Nucleus accumbens (tissue), 56 donors: ENCODE data around the gene FYB1.
"Not testable (repeated sequence)": the region's sequence is repeated elsewhere in the genome, so short reads cannot be mapped to it uniquely, and the experiment has no call there.

Source experiments
- DNase-seq, 56 donors: peaks; one replicate each; lab custom pipeline; 2025; lab: John Stamatoyannopoulos, UW

Gene FYB1

GRCh38 chr5:39226558-39226957 is 7.2 kb upstream of the FYB1 start:
- DNase-seq, result no peak

GRCh38 chr5:39226100-39226451 is 6.7 kb upstream of the FYB1 start:
- DNase-seq, result no peak

DNA sequence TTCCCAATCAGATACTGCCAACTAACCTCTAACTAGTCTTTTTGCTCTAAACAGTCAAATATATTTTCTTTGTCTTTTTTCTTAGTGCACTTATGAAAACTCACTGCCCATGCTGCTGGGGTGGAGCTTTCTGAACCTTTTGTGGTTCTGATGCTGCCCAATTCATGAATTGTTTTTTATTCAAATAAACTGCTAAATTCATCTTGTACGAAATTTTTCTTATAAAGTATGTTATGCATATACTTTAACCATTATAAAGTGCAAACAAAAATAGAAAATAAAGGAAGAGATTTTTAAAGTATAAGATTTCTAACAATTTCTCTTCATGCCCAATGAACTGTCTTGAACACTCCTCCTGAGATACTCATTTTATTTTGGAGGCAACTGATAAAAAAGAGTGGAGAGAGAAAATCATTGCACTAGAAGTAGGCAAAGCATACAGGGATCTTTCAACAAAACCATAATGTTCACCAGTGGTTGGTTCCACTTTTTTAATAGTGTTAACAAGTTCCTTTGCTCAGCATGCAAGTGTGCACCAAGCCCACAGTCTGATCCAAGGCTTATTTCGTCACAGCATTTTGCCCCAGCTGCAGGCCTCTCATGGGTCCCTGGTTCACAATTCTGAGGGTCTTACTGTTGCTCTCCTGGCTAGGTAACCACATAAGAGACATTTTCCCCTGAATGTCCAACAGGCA is 6.2 kb upstream of the FYB1 start:
- DNase-seq, result no peak

- peak in 1 of 56 donors; percentile 6 for DNase-seq
Observed at GRCh38 chr5:39224196-39224761, 4.9 kb upstream of the FYB1 start.

DNA sequence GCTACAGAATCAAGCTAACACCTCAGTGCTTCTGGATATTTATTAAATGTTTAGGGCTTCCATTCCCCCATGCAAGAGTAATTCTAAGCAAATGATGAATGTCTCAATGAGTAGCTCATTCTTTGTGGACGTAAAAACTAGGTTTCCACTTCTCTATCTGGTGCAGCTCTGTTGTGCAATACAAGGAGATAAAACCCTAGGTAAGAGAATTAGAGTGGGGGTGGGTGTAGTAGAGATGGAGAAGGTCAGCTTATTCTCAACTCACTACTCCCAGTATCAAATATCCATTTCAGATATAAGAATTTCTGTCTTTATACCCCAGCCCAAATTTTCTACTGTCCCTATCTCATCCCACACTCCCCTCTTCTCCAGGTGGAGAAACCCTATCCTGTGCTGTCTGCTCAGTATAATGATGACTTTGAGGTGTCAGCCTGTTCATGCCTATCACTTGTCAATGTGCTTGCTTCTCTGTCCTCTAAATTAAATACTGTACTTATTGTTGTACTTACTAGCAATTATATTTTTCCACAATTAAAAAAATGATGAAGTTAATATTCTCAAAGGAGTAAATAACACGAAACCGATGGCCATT is 4.3 kb upstream of the FYB1 start:
- DNase-seq, result no peak

DNA sequence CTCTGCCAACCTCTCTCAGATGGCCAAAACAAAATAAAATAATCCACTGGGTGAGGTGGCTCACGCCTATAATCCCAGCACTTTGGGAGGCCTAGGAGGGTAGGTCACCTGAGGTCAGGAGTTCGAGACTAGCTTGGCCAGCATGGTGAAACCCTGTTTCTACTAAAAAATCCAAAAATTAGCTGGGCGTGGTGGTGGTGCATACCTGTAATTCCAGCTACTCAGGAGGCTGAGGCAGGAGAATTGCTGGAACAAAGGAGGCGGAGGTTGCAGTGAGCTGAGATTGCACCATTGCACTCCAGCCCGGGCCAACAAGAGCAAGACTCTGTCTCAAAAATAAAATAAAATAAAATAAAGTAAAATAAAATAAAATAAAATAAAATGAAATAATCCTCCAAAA is 2.3 kb upstream of the FYB1 start:
- not testable (repeated sequence) for DNase-seq

- no peak for DNase-seq
Observed at GRCh38 chr5:39220280-39221030, 1.1 kb upstream of the FYB1 start.

- no peak for DNase-seq
Observed at GRCh38 chr5:39218482-39219402, 621 bp downstream of the FYB1 start.

GRCh38 chr5:39217365-39218281 is 1.7 kb downstream of the FYB1 start:
- DNase-seq, result peak in 34 of 56 donors; percentile 4 to 80 (median 34)

- DNase-seq, result no peak
Observed at GRCh38 chr5:39216631-39217030, 2.7 kb downstream of the FYB1 start.

DNA sequence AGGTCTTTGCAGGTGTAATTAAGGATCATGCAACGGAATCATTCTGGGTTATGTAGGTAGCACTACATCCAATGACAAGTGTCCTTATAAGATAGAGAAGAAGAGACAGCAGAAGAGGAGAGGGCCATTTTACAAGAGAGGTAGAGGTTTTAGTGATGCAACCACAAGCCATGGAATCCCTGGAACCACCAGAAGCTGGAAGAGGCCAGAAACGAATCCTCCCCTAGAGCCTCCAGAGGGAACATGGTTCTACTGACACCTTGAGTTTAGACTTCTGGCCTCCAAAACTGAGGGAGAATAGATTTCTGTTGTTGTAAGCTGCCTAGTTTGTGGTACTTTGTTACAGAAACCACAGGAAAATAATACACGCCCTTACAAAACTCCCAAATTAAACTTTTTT is 3.5 kb downstream of the FYB1 start:
- no peak for DNase-seq

DNA sequence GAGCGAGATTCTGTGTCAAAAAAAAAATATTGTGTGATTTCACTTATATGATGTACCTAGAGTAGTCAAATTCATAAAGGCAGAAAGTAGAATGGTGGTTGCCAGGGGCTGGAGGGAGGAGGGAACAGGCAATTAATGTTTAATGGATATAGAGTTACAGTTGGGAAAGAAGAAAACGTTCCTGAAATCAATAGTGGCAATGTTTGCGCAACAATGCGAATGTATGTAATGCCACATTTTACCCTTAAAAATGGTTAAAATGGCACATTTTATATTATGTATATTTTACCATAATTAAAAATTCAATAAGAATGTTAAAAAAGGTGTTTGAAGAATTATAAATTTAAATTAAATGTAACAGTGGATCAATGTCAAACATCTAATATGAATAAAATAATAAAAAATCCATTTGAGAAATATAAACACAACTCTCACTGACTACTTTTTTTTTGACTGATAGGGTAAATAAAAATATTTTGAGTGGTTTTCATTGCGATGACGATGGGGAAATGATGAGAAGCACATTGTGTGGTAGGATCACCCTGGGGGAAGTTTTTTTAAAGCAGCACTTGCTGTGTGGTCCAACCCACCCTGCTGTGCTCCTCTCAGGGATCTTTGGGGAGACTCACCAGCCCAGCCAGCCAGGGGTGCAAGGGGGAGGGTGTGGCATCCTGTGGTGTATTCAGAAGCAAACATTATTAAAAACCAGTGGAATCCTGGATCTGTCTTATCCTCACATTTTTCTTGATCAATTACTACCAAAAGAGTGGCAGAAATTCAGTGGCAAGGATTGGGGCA is 4.3 kb downstream of the FYB1 start:
- DNase-seq, result no peak

GRCh38 chr5:39213447-39214207 is 5.7 kb downstream of the FYB1 start:
- DNase-seq, result no peak

- no peak for DNase-seq
Observed at GRCh38 chr5:39211773-39212172, 7.6 kb downstream of the FYB1 start.

- DNase-seq, result no peak
Observed at GRCh38 chr5:39209924-39210323, 9.4 kb downstream of the FYB1 start.

GRCh38 chr5:39208471-39208870 is 10.9 kb downstream of the FYB1 start:
- no peak for DNase-seq

DNA sequence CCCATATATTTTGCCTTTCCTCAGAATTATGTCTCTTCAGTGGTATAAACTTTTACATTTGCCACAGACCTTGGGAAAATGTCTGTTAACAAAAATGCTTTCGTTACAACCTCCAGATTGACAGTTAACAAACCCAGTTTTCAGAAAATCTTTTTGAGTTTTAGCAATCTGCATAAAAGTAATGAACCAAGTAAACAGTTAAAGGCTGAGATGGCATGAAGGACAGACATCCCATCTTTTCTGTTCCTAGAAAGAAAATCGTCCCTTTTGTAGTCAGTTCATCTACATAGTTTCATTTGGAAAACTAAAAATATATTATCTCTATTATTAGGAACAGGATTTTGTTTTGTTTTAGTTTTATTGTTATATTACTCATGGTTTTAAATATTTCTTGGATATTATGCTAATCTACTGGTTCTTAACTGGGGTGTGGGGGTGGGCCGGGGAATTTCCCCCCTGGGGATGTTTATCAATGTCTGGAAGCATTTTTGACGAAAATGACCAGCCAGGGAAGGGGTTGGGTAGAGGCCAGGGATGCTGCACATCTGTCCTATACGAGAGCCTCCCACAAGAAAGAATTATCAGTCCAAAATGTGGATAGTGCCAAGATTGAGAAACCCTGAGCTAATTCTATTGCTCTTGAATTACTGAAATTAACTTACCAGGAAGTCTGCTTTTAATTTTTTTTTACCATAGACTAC is 11.9 kb downstream of the FYB1 start:
- DNase-seq, result no peak
